GM18498 (cell line): ENCODE measurements around the gene GRID1.
"Not testable (repeated sequence)": the region's sequence is repeated elsewhere in the genome, so short reads cannot be mapped to it uniquely, and the experiment has no call there.

Source experiments
- ATAC-seq: cut with Tn5 transposase; IDR thresholded peaks from one replicate; pipeline ENCODE4 v1.9.1; 2021; ENCODE audit warnings: mild to moderate bottlenecking, moderate library complexity; ENCODE audit not compliant: unreplicated experiment

GRID1 gene

GRCh38 chr10:86099542-86100334 is 266.9 kb downstream of the GRID1 start:
- ATAC-seq, result no peak

GRCh38 chr10:86098187-86098881 is 268.3 kb downstream of the GRID1 start:
- no peak for ATAC-seq

GRCh38 chr10:86095061-86095460 is 271.5 kb downstream of the GRID1 start:
- not testable (repeated sequence) for ATAC-seq

GRCh38 chr10:86092311-86092710 is 274.3 kb downstream of the GRID1 start:
- ATAC-seq, result not testable (repeated sequence)

- no peak for ATAC-seq
Observed at GRCh38 chr10:86091216-86091615, 275.4 kb downstream of the GRID1 start.

- no peak for ATAC-seq
Observed at GRCh38 chr10:86090807-86091206, 275.8 kb downstream of the GRID1 start.

- no peak for ATAC-seq
Observed at GRCh38 chr10:86087716-86088115, 278.9 kb downstream of the GRID1 start.

GRCh38 chr10:86086418-86086817 is 280.2 kb downstream of the GRID1 start:
- no peak for ATAC-seq

GRCh38 chr10:86085686-86086085 is 280.9 kb downstream of the GRID1 start:
- ATAC-seq, result no peak

- no peak for ATAC-seq
Observed at GRCh38 chr10:86085136-86085535, 281.5 kb downstream of the GRID1 start.

- ATAC-seq, result no peak
Observed at GRCh38 chr10:86084585-86084984, 282.0 kb downstream of the GRID1 start.

GRCh38 chr10:86083664-86084175 is 282.9 kb downstream of the GRID1 start:
- ATAC-seq, result no peak

GRCh38 chr10:86083206-86083605 is 283.4 kb downstream of the GRID1 start:
- ATAC-seq, result no peak

- ATAC-seq, result no peak
Observed at GRCh38 chr10:86082556-86082955, 284.0 kb downstream of the GRID1 start.

- no peak for ATAC-seq
Observed at GRCh38 chr10:86079088-86079487, 287.5 kb downstream of the GRID1 start.

- ATAC-seq, result no peak
Observed at GRCh38 chr10:86078639-86079035, 288.0 kb downstream of the GRID1 start.

GRCh38 chr10:86077871-86078638 is 288.5 kb downstream of the GRID1 start:
- no peak for ATAC-seq

GRCh38 chr10:86077271-86077670 is 289.3 kb downstream of the GRID1 start:
- no peak for ATAC-seq

GRCh38 chr10:86076497-86076896 is 290.1 kb downstream of the GRID1 start:
- not testable (repeated sequence) for ATAC-seq

- no peak for ATAC-seq
Observed at GRCh38 chr10:86075512-86075911, 291.1 kb downstream of the GRID1 start.

- no peak for ATAC-seq
Observed at GRCh38 chr10:86074294-86074693, 292.3 kb downstream of the GRID1 start.
